Fibroblast of skin of right quadriceps (primary cell): ENCODE measurements around the gene RAB1A.
A peak's percentile ranks its signal among the peaks of the same experiment; 100 is the strongest.
"Not testable (repeated sequence)": the region's sequence is repeated elsewhere in the genome, so short reads cannot be mapped to it uniquely, and the experiment has no call there.

Experiments used
- DNase-seq: peaks from one replicate; pipeline ENCODE4 v3.0.0-alpha.2; 2013

Gene RAB1A

GRCh38 chr2:65129826-65130663 is at the start of gene RAB1A:
RAB1A (minus strand) TSS chr2:65130106; CDS start chr2:65129915, 191 bp downstream.
- peak; percentile 100 for DNase-seq

GRCh38 chr2:65177751-65178442 is 48.0 kb upstream of the RAB1A start:
- DNase-seq = no peak

- DNase-seq = no peak
Measured at GRCh38 chr2:65175894-65176530, 46.1 kb upstream of the RAB1A start.

GRCh38 chr2:65174031-65174430 is 44.1 kb upstream of the RAB1A start:
- DNase-seq = not testable (repeated sequence)

- DNase-seq = no peak
Measured at GRCh38 chr2:65172994-65173790, 43.3 kb upstream of the RAB1A start.

- DNase-seq = not testable (repeated sequence)
Measured at GRCh38 chr2:65170611-65171477, 40.9 kb upstream of the RAB1A start.

GRCh38 chr2:65169760-65170136 is 39.8 kb upstream of the RAB1A start:
- no peak for DNase-seq

GRCh38 chr2:65165558-65165957 is 35.7 kb upstream of the RAB1A start:
- DNase-seq = no peak

DNA sequence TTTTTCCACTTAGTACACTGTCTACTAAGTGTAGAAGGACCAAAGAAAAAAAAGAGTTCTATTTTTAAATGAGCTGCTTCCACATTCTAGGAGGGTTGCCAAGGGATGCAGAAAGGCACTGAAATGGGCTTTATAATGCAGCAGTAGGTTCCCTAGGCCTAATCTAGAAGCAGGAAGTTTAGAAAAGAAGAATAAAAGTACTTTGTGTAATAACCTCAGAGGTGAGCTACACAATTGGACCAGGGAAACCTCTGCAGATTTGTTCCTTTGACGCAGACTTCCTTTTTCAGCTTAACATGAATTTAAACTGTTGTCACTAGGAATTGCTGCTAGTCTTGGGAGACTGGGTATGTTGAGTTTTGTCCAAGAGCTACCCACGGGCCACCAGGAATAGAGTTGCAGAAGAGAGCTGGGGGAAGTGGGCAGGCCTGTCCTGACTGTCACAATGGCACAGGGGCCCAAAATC is 34.6 kb upstream of the RAB1A start:
- DNase-seq = no peak

GRCh38 chr2:65161551-65162100 is 31.7 kb upstream of the RAB1A start:
- DNase-seq = no peak

DNA sequence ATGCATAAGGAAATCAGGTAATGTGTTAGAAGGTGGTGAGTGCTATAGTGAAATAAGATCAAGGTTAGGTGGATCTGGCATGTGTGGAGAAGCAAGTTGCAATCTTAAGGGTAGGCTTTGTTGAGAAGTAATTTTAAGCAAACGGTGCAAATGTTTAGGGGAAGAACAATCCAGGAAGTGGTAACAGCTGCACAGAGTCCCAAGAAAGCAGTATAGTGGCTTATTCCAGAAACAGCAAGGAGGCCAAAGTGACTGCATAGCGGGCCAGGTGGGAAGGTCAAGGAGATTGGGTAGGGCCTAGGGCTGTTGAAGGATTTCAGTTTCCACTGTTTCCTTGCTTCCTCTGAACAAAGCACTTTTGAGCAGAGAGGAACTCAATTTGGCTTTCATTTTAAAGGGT is 30.0 kb upstream of the RAB1A start:
- no peak for DNase-seq

GRCh38 chr2:65159261-65159660 is 29.4 kb upstream of the RAB1A start:
- no peak for DNase-seq

GRCh38 chr2:65158557-65158956 is 28.7 kb upstream of the RAB1A start:
- DNase-seq = no peak

- peak; percentile 39 for DNase-seq
Measured at GRCh38 chr2:65157856-65158255, 27.9 kb upstream of the RAB1A start.

DNA sequence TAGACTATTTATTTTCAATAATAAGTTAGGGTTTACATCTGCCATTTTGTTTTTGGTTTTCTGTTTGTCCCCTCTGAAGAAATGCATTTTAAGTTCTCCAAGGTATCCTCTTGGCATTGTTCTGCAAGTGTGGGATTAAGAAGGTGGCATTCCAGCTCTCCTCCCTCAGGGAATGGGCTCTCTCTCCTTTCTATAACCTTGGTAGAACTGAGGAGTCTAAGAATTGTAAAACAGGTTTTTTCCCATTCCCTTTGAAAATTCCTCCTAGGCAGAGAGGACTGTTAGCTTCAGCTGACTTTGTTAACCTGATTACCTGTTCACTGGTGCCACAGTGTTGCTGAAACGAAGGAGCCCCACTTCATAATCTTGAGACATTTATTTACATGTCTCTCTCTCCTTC is 26.1 kb upstream of the RAB1A start:
- no peak for DNase-seq

- DNase-seq = no peak
Measured at GRCh38 chr2:65153515-65153914, 23.6 kb upstream of the RAB1A start.

DNA sequence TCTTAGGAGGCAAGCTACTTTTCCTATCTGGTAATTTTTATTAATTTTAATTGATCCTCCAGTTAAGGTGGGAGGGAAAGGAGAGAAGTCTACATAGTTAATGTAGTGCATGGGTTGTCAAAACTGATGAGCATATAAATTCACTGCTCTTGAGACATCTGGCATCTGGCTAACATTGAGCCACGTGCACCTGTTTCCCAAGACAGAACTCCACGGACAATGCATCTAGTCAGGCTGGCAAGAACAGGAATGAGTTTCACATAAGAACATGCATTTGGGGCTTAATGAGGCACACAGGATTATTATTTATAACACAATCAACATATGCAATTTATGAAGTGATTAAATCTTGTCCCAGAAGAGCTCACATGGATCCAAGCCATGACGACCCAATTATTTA is 16.2 kb upstream of the RAB1A start:
- no peak for DNase-seq

GRCh38 chr2:65144571-65144970 is 14.7 kb upstream of the RAB1A start:
- DNase-seq = no peak

GRCh38 chr2:65142515-65142914 is 12.6 kb upstream of the RAB1A start:
- DNase-seq = no peak

- no peak for DNase-seq
Measured at GRCh38 chr2:65137197-65137775, 7.4 kb upstream of the RAB1A start.

GRCh38 chr2:65136253-65136652 is 6.3 kb upstream of the RAB1A start:
- no peak for DNase-seq
